Ovary (tissue), 9 donors: ENCODE results near the gene ATF7IP2. TPM values are rescaled to one million over a fixed set of nuclear protein-coding genes. Genes with fewer than 3 reads are reported as not detected.
"Not testable (repeated sequence)": the region's sequence is repeated elsewhere in the genome, so short reads cannot be mapped to it uniquely, and the experiment has no call there.

Experiments
- DNase-seq, 5 donors: peaks; one replicate each; pipeline ENCODE4 v3.0.0-alpha.2; 2019 to 2020
- H3K27ac ChIP-seq, 2 donors: fragments of 200-600 bp; one replicate each; pipeline versions ENCODE4 v1.5.1 to v1.8.0; 2019 to 2022
- H3K27me3 ChIP-seq: fragments of 200-600 bp; one replicate; pipeline ENCODE4 v1.8.0; 2022
- H3K36me3 ChIP-seq: fragments of 200-600 bp; sonication (generic); one replicate; pipeline ENCODE4 v1.5.1; 2019
- H3K4me1 ChIP-seq: one replicate; pipeline ENCODE4 v1.8.1; 2013; ENCODE audit warnings: mild to moderate bottlenecking, moderate library complexity; ENCODE audit not compliant: insufficient read depth
- H3K4me3 ChIP-seq: fragments of 200-600 bp; sonication (generic); one replicate; pipeline ENCODE4 v1.5.1; 2017
- H3K9me3 ChIP-seq, 2 donors: fragments of 200-600 bp in 1 of 2; sonication (generic) in 1 of 2; one replicate each; pipeline versions ENCODE4 v1.5.1 to v1.8.1; 2013 to 2019; ENCODE audit warnings: mild to moderate bottlenecking in 1 of 2, moderate library complexity in 1 of 2
- EP300 ChIP-seq: sonication (generic); formaldehyde crosslinking; IDR thresholded peaks from one replicate; pipeline ENCODE4 v1.6.1; 2017; ENCODE audit warnings: antibody characterized with exemption
- POLR2A ChIP-seq: fragments of 450-650 bp; IDR thresholded peaks from one replicate; pipeline ENCODE4 v1.6.1; 2017; ENCODE audit warnings: antibody characterized with exemption, mild to moderate bottlenecking, moderate library complexity
- WGBS, 3 donors: extraction: QIAGEN DNeasy Blood & Tissue Kit in 1 of 3; methylation state at CpG; one replicate each; pipeline versions ENCODE4 v1.1.5 to v1.1.7; 2013 to 2017; 5-methylcytosine and 5-hydroxymethylcytosine counted together
- intact Hi-C, 4 donors: fragments of 100-400 bp; cut with DNase I; formaldehyde crosslinking; loops; one replicate each; pipeline versions ENCODE4 v1.11.0 to v1.15.1; 2022 to 2023
- polyA plus RNA-seq, 2 donors: library from polyadenylated mRNA; stranded (reverse); fragments of 200-250 nt in 1 of 2; fragments of 350-450 nt in 1 of 2; fragmentation: Illumina TruSeq in 1 of 2; extraction: RNeasy Lipid Tissue Mini Kit (QIAGEN cat#74804) in 1 of 2; gene quantifications; one replicate each; pipeline ENCODE4 v1.2.3, GENCODE V29; 2013 to 2014
- total RNA-seq, 7 donors: library from RNA; depleted of rRNA in 2 of 7; stranded (reverse); fragments of >200 nt in 2 of 7; fragmentation: NEBNext Ultra II Directional in 3 of 7; extraction: Animal tissue kit (Norgen Biotek cat#: 25700) in 3 of 7; gene quantifications; one replicate each; pipeline versions ENCODE4 v1.1.0 to v1.2.4, GENCODE V29; 2016 to 2023
- TF ChIP-seq, protein P1 (sequence below), 3 donors: fragments of 450-650 bp in 2 of 3; fragments of 200-600 bp in 1 of 3; IDR thresholded peaks; one replicate each; pipeline versions ENCODE4 v1.5.1 to v1.8.0; 2016 to 2022; ENCODE audit warnings: antibody characterized with exemption in 3 of 3, mild to moderate bottlenecking in 1 of 3
- donor health status: DM: no; HTN: no; CAD: no; lungs with moderate emphysema.
- donor health status: DM: no; HTN: no; CAD: no.
- donor health status: Bipolar disorder and iron deficiency.
- donor health status: DM: yes; HTN: yes; CAD: no.
- donor health status: DM: no; HTN: no; CAD: no.
- donor health status: DM: yes; HTN: yes; CAD: no.

The ATF7IP2 gene
- total and polyA plus RNA-seq, 9 donors, result 3.5 to 20.8 (median 8.8) TPM

DNA sequence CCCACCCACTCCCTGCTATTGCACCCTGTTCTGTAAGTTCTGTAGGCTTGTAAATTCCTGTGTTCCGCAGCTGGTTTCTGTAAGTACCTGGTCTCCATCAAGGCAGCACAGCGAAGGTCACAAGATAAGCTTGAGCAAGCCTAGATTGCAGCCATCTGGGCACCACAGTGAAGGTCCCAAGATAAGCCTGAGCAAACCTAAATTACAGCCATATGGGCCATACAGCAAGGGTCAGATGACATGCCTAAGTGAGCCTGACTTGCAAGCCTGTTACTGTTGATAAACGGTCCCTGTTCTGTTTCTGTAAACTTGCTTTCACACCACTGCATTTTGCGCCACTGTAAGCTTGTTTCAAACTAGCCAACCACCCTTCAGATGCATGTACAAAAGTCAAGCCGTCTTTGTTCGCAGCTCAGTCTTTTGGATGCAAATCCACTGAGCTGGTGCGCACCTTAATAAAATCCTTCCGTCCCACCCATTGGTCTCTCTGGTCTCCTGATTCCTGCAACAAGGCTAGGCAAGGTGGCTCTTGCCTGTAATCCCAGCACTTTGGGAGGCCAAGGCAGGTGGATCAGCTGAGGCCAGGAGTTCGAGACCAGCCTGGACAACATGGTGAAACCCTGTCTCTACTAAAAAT lies 42.6 kb upstream of the ATF7IP2 start:
- no peaks in the 10 kb centered on the region for H3K27me3 ChIP-seq
- DNase-seq, result no peak
- no peak overlapping the region for H3K27ac ChIP-seq
- intact Hi-C loops, result no loop called here
- H3K4me1 ChIP-seq, result no peaks in the 10 kb centered on the region
- 64 to 75% (median 66%) methylated on average over 9 of the region's 9 CpGs for WGBS, 3 donors
- peaks cover 0 to 5% of the 10 kb centered on the region in 2 donors for H3K9me3 ChIP-seq
- no peaks in the 10 kb centered on the region for H3K36me3 ChIP-seq
- TF ChIP-seq POLR2A, result no peak
- TF ChIP-seq, protein P1, sequence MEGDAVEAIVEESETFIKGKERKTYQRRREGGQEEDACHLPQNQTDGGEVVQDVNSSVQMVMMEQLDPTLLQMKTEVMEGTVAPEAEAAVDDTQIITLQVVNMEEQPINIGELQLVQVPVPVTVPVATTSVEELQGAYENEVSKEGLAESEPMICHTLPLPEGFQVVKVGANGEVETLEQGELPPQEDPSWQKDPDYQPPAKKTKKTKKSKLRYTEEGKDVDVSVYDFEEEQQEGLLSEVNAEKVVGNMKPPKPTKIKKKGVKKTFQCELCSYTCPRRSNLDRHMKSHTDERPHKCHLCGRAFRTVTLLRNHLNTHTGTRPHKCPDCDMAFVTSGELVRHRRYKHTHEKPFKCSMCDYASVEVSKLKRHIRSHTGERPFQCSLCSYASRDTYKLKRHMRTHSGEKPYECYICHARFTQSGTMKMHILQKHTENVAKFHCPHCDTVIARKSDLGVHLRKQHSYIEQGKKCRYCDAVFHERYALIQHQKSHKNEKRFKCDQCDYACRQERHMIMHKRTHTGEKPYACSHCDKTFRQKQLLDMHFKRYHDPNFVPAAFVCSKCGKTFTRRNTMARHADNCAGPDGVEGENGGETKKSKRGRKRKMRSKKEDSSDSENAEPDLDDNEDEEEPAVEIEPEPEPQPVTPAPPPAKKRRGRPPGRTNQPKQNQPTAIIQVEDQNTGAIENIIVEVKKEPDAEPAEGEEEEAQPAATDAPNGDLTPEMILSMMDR (IDR thresholded peaks at IDR 0.05), result no peak
- TF ChIP-seq EP300, result no peak
- H3K4me3 ChIP-seq, result no peak overlapping the region

DNA sequence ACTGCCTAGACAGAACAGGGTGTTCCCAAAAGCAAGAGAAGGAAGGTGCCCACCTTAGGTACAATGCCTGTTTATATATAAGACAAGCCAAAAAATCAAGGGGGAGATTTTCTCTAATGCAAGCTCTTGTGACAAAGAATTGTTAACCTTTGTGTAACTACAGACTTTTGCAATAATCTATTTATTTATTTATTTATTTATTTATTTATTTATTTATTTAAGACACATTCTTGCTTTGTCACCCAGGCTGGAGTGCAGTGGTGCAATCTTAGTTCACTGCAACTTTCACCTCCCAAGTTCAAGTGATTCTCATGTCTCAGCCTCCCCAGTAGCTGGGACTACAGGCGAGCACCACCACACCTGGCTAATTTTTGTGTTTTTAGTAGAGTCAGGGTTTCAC lies 41.2 kb upstream of the ATF7IP2 start:
- WGBS, 3 donors, result 88 to 94% (median 92%) methylated on average over 1 of the region's 1 CpG

DNA sequence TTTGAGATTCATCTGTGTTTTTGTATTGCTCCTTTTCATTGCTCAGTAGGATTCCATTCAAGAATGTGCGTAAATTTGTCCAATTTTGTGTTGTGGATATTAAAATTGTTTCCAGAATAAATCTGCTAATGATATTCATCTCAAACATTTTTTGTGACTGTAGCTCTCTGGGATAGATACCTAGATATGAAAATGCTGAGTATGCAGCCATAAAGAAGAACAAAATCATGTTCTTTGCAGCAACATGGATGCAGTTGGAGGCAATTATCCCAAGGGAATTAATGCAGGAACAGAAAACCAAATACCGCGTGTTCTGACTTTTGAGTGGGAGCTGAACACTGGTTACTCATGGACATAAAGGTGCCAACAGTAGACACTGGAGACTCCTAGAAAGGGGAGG lies 40.2 kb upstream of the ATF7IP2 start:
- Histone ChIP-seq H3K4me1 (no peaks in the 10 kb centered on the region), H3K27me3 (no peaks in the 10 kb centered on the region), H3K27ac (no peak overlapping the region), H3K36me3 (no peaks in the 10 kb centered on the region), H3K9me3 (peaks cover 0 to 5% of the 10 kb centered on the region in 2 donors), H3K4me3 (no peak overlapping the region)
- DNase-seq, result no peak
- intact Hi-C loops, result loop anchor here in 1 of 4 donors (1.0 kb wide), 1 partner anchor 32 kb away; no protein-coding TSS in a partner anchor
- WGBS, 3 donors, result 95 to 97% (median 97%) methylated on average over 3 of the region's 3 CpGs
- TF ChIP-seq EP300 (no peak), POLR2A (no peak)
- TF ChIP-seq, protein P1 (IDR thresholded peaks at IDR 0.05), result no peak

More for the DNA sequence above, 41.2 kb upstream of the ATF7IP2 start:
- not testable (repeated sequence) for H3K4me3 ChIP-seq, H3K9me3 ChIP-seq, H3K27ac ChIP-seq, H3K36me3 ChIP-seq, DNase-seq, H3K4me1 ChIP-seq, H3K27me3 ChIP-seq
- intact Hi-C loops, result loop anchor here in 1 of 4 donors (1.0 kb wide), 1 partner anchor 33 kb away; no protein-coding TSS in a partner anchor

DNA sequence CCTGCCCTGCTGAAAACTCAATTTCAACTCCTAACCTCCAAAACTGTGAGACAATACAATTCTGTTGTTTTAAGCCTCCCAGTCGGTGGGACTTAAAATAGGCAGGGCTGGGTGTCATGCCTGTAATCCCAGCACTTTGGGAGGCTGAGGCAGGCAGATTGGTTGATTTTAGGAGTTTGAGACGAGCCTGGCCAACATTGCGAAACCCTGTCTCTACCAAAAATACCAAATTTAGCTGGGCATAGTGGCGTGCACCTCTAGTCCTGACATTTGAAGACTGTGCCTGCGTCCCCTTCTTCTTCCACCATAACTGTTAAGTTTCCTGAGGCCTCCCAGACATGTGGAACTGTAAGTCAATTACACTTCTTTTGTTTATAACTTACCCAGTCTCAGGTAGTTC lies 36.0 kb upstream of the ATF7IP2 start:
- H3K4me3 ChIP-seq, result no peak overlapping the region
- DNase-seq, result no peak
- H3K9me3 ChIP-seq, result no peaks in the 10 kb centered on the region
- no peak overlapping the region for H3K27ac ChIP-seq
- no peaks in the 10 kb centered on the region for H3K36me3 ChIP-seq
- H3K4me1 ChIP-seq, result no peaks in the 10 kb centered on the region
- WGBS, 3 donors, result 73 to 86% (median 85%) methylated on average over 5 of the region's 5 CpGs
- no peak for TF ChIP-seq POLR2A
- TF ChIP-seq, protein P1 (IDR thresholded peaks at IDR 0.05), result no peak
- no peak for TF ChIP-seq EP300
- H3K27me3 ChIP-seq, result no peaks in the 10 kb centered on the region
- intact Hi-C loops, result no loop called here

DNA sequence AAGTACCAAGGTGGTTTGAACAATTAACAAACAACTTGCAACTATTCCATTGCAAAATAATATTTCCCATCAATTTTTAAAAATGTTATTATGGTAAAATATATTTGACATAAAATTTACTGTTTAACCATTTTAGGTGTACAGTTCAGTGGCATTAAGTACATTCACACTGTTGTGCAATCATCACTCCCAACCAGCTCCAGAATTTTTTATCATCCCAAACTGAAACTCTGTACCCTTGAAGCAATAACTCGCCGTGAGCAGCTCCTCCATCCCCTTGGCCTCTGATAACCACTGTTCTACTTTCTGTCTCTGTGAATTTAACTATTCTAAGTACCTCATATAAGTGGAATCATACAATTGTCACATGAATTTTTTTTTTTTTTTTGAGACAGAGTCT lies 33.6 kb upstream of the ATF7IP2 start:
- Histone ChIP-seq H3K9me3 (no peaks in the 10 kb centered on the region), H3K27me3 (no peaks in the 10 kb centered on the region), H3K27ac (no peak overlapping the region), H3K4me1 (no peaks in the 10 kb centered on the region), H3K4me3 (no peak overlapping the region), H3K36me3 (no peaks in the 10 kb centered on the region)
- WGBS, 3 donors, result 7 to 20% (median 9%) methylated on average over 2 of the region's 2 CpGs
- TF ChIP-seq POLR2A, result no peak
- TF ChIP-seq, protein P1 (IDR thresholded peaks at IDR 0.05), result no peak
- TF ChIP-seq EP300, result no peak
- intact Hi-C loops, result no loop called here
- DNase-seq, result no peak
